LNCaP clone FGC (cell line): Measurements from ENCODE around the gene HNRNPC.
"Not testable (repeated sequence)": the region's sequence is repeated elsewhere in the genome, so short reads cannot be mapped to it uniquely, and the experiment has no call there.

ENCODE experiments used
- DNase-seq: peaks from one replicate; pipeline ENCODE4 v3.0.0-alpha.2; 2011; ENCODE audit warnings: low read depth
- H3K4me3 ChIP-seq: 2 replicates; pipeline ENCODE4 v1.5.1; 2011; ENCODE audit warnings: mild to moderate bottlenecking, low read depth, low read length, control low read depth
- TF ChIP-seq, protein P1 (sequence below): IDR thresholded peaks from 2 replicates; pipeline ENCODE4 v1.5.1; 2012; ENCODE audit warnings: mild to moderate bottlenecking; ENCODE audit not compliant: control insufficient read depth, insufficient read depth; ENCODE audit errors: extremely low read depth

The HNRNPC gene

DNA sequence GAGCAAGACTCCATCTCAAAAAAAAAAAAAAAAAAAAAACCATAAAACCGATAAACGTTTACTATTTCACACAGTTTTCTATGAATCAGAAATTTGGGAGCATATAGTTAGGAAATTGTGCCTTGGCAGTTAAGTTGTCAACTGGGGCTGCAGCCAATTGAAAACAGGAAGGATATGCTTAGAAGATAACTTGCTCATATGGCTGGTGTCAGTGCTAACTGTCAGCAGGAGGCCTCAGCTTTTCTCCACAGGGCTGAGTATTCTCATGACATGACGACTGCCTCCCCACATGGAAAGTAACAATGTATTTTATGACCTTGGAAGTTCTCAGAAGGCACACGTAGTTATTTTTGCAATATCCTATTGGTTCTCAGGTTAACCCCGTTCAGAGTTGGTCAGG lies 83.8 kb downstream of the HNRNPC start:
- TF ChIP-seq, protein P1, sequence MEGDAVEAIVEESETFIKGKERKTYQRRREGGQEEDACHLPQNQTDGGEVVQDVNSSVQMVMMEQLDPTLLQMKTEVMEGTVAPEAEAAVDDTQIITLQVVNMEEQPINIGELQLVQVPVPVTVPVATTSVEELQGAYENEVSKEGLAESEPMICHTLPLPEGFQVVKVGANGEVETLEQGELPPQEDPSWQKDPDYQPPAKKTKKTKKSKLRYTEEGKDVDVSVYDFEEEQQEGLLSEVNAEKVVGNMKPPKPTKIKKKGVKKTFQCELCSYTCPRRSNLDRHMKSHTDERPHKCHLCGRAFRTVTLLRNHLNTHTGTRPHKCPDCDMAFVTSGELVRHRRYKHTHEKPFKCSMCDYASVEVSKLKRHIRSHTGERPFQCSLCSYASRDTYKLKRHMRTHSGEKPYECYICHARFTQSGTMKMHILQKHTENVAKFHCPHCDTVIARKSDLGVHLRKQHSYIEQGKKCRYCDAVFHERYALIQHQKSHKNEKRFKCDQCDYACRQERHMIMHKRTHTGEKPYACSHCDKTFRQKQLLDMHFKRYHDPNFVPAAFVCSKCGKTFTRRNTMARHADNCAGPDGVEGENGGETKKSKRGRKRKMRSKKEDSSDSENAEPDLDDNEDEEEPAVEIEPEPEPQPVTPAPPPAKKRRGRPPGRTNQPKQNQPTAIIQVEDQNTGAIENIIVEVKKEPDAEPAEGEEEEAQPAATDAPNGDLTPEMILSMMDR, result no peak
- no peak overlapping the region for H3K4me3 ChIP-seq
- no peak for DNase-seq

DNA sequence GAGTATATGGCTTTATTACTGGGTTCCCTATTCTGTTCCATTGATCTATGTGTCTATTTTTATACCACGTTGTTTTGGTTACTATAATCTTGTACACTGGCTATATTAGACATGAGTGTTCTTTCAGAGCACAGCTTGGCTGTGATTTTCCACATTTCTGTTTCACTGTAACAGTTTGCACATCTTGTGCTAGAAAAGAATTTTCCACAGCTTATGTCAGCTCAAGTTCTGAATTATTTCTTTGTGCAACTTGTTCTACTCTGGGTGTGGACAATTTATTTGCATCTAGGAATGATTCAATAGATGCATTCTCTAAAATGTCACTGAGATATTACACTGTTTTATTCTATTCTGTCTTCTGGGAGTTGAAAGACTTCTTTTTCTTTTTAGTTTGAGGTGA lies 85.0 kb downstream of the HNRNPC start:
- no peak overlapping the region for H3K4me3 ChIP-seq
- TF ChIP-seq, protein P1, result no peak
- no peak for DNase-seq

- H3K4me3 ChIP-seq, result no peak overlapping the region
- TF ChIP-seq, protein P1, result no peak
- DNase-seq, result no peak
These were observed 87.1 kb downstream of the HNRNPC start for GRCh38 chr14:21182166-21182565.

- TF ChIP-seq, protein P1, result no peak
- no peak for DNase-seq
- H3K4me3 ChIP-seq, result no peak overlapping the region
These were observed 98.1 kb downstream of the HNRNPC start for GRCh38 chr14:21171128-21171527.

- H3K4me3 ChIP-seq, result no peak overlapping the region
- no peak for DNase-seq
- TF ChIP-seq, protein P1, result no peak
These were observed 99.7 kb downstream of the HNRNPC start for GRCh38 chr14:21169573-21169972.

GRCh38 chr14:21168055-21168454 lies 101.2 kb downstream of the HNRNPC start:
- TF ChIP-seq, protein P1, result no peak
- H3K4me3 ChIP-seq, result no peak overlapping the region
- no peak for DNase-seq

DNA sequence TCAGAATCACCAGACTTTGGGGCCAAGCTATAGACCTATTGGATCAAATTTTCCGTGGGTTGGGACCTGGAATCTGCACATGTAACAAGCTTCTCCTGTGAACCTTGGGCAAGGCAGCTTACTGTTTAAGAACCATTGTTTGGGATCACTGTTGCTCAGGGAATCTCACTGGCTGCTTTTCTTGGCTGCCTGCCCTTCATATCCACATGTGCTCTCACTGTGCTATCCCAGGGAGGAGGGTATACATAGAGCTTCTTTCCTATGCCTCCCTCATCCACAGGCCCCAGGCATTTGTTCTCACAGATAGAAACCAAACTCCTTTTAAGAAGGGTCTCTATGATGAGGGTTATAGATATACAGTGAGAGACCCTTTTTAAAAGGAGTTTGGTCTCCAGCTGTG lies 103.6 kb downstream of the HNRNPC start:
- not testable (repeated sequence) for H3K4me3 ChIP-seq, DNase-seq

DNA sequence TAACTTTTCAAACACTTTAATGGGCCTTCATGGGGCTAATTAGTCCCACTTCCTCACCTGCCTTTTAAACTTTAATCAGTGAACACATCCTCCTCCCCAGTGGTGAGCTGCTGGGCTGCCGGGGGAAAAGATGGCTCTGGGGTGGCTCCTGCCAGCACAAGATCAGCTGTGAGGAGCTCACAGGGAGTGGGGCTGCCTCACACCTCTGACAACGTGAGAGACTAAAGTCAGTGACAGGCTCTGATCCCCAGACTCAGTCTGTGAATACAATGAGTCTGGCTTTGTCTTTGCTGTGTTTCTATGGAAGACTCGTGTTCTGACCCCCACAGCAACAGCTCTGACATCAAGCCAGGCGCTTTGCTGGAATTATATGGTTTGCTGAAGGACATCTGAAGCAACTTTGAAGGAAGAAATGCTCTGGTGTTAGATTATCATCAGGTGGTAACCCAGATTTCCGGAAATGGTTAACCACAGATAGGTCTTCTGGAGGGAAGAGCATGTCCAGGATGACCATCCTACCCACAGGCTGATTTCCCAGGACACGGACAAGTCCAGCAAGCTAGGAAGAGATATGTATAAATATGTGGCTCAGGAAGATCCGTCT lies 104.1 kb downstream of the HNRNPC start:
- not testable (repeated sequence) for H3K4me3 ChIP-seq, DNase-seq
